Natural killer cell (primary cell): Measurements from ENCODE around the gene MICOS13. TPM values are rescaled to one million over a fixed set of nuclear protein-coding genes. Genes with fewer than 3 reads are reported as not detected.

Source experiments
- ATAC-seq, 3 donors: fragments of 150-1000 bp in 2 of 3; fragments of 200-7000 bp in 1 of 3; cut with Tn5 transposase; 1 replicate in 1 of 3; 2 replicates in 2 of 3; pipeline ENCODE4 v1.10.0; 2021; ENCODE audit warnings: mild to moderate bottlenecking in 2 of 3, moderate library complexity in 2 of 3
- DNase-seq, 2 donors: peaks; one replicate each; pipeline versions ENCODE4 v3.0.0 to v3.0.0-alpha.2; 2013 to 2021; ENCODE audit warnings: mixed read lengths in 1 of 2
- H3K27ac ChIP-seq: one replicate; pipeline ENCODE4 v1.5.1; 2013; ENCODE audit warnings: mild to moderate bottlenecking, low read length
- H3K27me3 ChIP-seq: one replicate; pipeline ENCODE4 v1.6.1; 2013; ENCODE audit warnings: low read length; ENCODE audit not compliant: control insufficient read depth, insufficient read depth
- H3K36me3 ChIP-seq: one replicate; pipeline ENCODE4 v1.6.1; 2013; ENCODE audit warnings: low read length; ENCODE audit not compliant: control insufficient read depth, insufficient read depth
- H3K4me1 ChIP-seq: one replicate; pipeline ENCODE4 v1.6.1; 2013; ENCODE audit warnings: low read length; ENCODE audit not compliant: control insufficient read depth, insufficient read depth
- H3K4me3 ChIP-seq: one replicate; pipeline ENCODE4 v1.5.1; 2013; ENCODE audit warnings: low read length
- H3K9me3 ChIP-seq: one replicate; pipeline ENCODE4 v1.6.1; 2013; ENCODE audit warnings: low read length; ENCODE audit not compliant: control insufficient read depth, insufficient read depth
- H3K27ac Mint-ChIP-seq, 2 donors: one replicate each; pipeline ENCODE4 v1.8.0; 2022; ENCODE audit warnings: mild to moderate bottlenecking in 2 of 2, mixed read lengths in 2 of 2, moderate library complexity in 1 of 2
- H3K27me3 Mint-ChIP-seq, 2 donors: one replicate each; pipeline ENCODE4 v1.8.0; 2022; ENCODE audit warnings: low read depth in 2 of 2, mixed read lengths in 2 of 2
- H3K36me3 Mint-ChIP-seq: one replicate; pipeline ENCODE4 v1.8.0; 2022; ENCODE audit warnings: mixed read lengths
- H3K4me1 Mint-ChIP-seq, 2 donors: one replicate each; pipeline ENCODE4 v1.8.0; 2022; ENCODE audit warnings: mixed read lengths in 2 of 2
- H3K4me3 Mint-ChIP-seq: one replicate; pipeline ENCODE4 v1.8.0; 2022; ENCODE audit warnings: mild to moderate bottlenecking, moderate library complexity, mixed read lengths
- H3K9me3 Mint-ChIP-seq, 2 donors: one replicate each; pipeline ENCODE4 v1.8.0; 2022; ENCODE audit warnings: mixed read lengths in 2 of 2
- WGBS: methylation state at CpG from one replicate; pipeline ENCODE4 v1.1.7; 2013; ENCODE audit warnings: missing lambda C conversion rate; ENCODE audit not compliant: insufficient coverage; 5-methylcytosine and 5-hydroxymethylcytosine counted together
- intact Hi-C: fragments of 100-400 bp; cut with micrococcal nuclease; formaldehyde crosslinking; loops from one replicate; pipeline ENCODE4 v1.14.2; 2022
- total RNA-seq, 4 donors: library from RNA; stranded (reverse); fragments of 120-200 nt in 1 of 4; gene quantifications; one replicate each; pipeline versions ENCODE4 v1.2.3 to v1.2.4, GENCODE V29; 2013 to 2022
- TF ChIP-seq, protein P1 (sequence below): fragments of 200-600 bp; IDR thresholded peaks from one replicate; pipeline ENCODE4 v1.8.0; 2022; ENCODE audit warnings: antibody characterized with exemption

MICOS13 gene
- total RNA-seq, 3 donors from 2014 or later (not counting 1 experiment from before 2014, with no cell fraction given), result 17.7 to 27.7 (median 25.1) TPM

DNA sequence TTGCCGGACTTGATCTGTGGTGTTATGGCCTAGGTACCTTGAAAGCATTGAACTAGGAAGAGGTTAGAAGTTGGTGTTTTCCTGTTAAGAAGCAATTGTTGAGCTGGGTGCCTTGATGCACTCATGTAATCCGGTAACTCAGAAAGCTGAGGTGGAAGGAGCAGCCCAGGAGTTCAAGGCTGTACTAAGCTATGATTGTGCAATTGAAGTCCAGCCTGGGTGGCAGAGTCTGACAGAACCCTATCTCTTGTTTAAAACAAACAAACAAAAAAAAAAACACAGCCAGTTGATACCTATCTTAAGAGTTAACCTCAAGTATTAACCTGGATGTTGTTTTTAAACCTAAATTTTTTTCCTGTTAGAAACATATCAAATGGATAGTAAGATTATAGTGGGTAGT is 38.1 kb downstream of the MICOS13 start:
- Mint-ChIP-seq H3K9me3 (no peaks in the 10 kb centered on the region), H3K4me1 (peaks cover 47 to 52% of the 10 kb centered on the region in 2 donors), H3K4me3 (no peak overlapping the region), H3K36me3 (peaks cover 39% of the 10 kb centered on the region), H3K27ac (peak overlapping the region in 1 of 2 donors; percentile 25), H3K27me3 (no peaks in the 10 kb centered on the region)
- ATAC-seq (no peak), DNase-seq (no peak)
- Histone ChIP-seq H3K9me3 (no peaks in the 10 kb centered on the region), H3K27ac (no peak overlapping the region), H3K4me1 (no peaks in the 10 kb centered on the region), H3K4me3 (no peak overlapping the region), H3K27me3 (no peaks in the 10 kb centered on the region), H3K36me3 (peaks cover 51% of the 10 kb centered on the region)
- TF ChIP-seq, protein P1, sequence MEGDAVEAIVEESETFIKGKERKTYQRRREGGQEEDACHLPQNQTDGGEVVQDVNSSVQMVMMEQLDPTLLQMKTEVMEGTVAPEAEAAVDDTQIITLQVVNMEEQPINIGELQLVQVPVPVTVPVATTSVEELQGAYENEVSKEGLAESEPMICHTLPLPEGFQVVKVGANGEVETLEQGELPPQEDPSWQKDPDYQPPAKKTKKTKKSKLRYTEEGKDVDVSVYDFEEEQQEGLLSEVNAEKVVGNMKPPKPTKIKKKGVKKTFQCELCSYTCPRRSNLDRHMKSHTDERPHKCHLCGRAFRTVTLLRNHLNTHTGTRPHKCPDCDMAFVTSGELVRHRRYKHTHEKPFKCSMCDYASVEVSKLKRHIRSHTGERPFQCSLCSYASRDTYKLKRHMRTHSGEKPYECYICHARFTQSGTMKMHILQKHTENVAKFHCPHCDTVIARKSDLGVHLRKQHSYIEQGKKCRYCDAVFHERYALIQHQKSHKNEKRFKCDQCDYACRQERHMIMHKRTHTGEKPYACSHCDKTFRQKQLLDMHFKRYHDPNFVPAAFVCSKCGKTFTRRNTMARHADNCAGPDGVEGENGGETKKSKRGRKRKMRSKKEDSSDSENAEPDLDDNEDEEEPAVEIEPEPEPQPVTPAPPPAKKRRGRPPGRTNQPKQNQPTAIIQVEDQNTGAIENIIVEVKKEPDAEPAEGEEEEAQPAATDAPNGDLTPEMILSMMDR, result no peak
- WGBS, result 96% methylated on average over 2 of the region's 2 CpGs
- intact Hi-C loops, result no loop called here

DNA sequence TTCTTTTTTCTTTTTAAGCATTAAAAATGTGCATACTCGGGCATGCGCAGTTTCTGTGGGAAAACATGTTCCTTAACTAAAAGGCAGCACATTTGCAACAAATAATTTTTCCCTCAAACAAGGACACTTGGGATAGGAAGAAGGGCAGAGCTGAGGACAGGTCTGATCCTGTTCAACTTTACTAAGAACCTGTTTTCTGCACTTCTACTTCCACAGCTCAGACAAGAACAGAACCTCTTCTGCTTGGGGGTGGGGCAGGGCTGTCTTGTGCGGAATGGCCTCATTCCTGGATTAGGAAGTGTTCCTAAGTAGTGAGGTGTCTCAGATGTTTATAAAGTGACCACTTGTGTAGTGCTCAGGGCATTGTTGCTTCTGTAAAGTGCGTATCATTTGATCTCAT is 39.1 kb downstream of the MICOS13 start:
- Mint-ChIP-seq H3K4me3 (no peak overlapping the region), H3K27ac (peak overlapping the region; percentile 25 to 26), H3K27me3 (no peaks in the 10 kb centered on the region), H3K36me3 (peaks cover 31% of the 10 kb centered on the region), H3K4me1 (peaks cover 36 to 43% of the 10 kb centered on the region in 2 donors), H3K9me3 (no peaks in the 10 kb centered on the region)
- ATAC-seq, result no peak
- no peak for DNase-seq
- peaks cover 41% of the 10 kb centered on the region for H3K36me3 ChIP-seq
- H3K4me1 ChIP-seq, result no peaks in the 10 kb centered on the region
- TF ChIP-seq, protein P1, result no peak
- H3K9me3 ChIP-seq, result no peaks in the 10 kb centered on the region
- intact Hi-C loops, result no loop called here
- 98% methylated on average over 4 of the region's 4 CpGs for WGBS
- H3K27me3 ChIP-seq, result no peaks in the 10 kb centered on the region
- H3K4me3 ChIP-seq, result no peak overlapping the region
- no peak overlapping the region for H3K27ac ChIP-seq

DNA sequence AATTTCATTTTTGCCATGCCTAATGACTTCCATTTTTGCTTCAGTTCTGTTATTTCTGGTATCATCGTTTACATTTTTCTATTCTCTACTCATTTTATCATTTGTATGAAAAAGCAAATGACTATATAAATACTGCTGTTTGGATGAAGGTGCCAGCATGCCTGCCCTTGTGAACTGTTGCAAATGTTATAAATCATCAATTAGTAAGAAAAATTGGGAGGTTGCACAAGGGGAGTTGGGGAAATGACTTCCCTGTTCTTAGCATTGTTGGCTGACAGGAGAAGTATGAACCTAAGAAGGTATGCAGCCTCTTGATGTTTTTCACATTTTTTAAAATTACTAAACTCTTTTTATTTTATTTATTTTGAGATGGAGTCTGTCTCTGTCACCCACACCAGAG is 42.3 kb downstream of the MICOS13 start:
- intact Hi-C loops, result no loop called here
- H3K27me3 ChIP-seq, result no peaks in the 10 kb centered on the region
- WGBS, result no CpG with 5 or more reads among the region's 1 CpG
- H3K4me1 Mint-ChIP-seq, result peaks cover 40 to 42% of the 10 kb centered on the region in 2 donors
- no peaks in the 10 kb centered on the region for H3K27me3 Mint-ChIP-seq
- H3K36me3 ChIP-seq, result peaks cover 19% of the 10 kb centered on the region
- H3K4me3 ChIP-seq, result no peak overlapping the region
- H3K4me1 ChIP-seq, result no peaks in the 10 kb centered on the region
- H3K9me3 Mint-ChIP-seq, result no peaks in the 10 kb centered on the region
- H3K4me3 Mint-ChIP-seq, result no peak overlapping the region
- TF ChIP-seq, protein P1, result no peak
- H3K27ac ChIP-seq, result no peak overlapping the region
- no peak overlapping the region for H3K27ac Mint-ChIP-seq
- ATAC-seq (no peak), DNase-seq (no peak)
- peaks cover 7% of the 10 kb centered on the region for H3K36me3 Mint-ChIP-seq
- H3K9me3 ChIP-seq, result no peaks in the 10 kb centered on the region

DNA sequence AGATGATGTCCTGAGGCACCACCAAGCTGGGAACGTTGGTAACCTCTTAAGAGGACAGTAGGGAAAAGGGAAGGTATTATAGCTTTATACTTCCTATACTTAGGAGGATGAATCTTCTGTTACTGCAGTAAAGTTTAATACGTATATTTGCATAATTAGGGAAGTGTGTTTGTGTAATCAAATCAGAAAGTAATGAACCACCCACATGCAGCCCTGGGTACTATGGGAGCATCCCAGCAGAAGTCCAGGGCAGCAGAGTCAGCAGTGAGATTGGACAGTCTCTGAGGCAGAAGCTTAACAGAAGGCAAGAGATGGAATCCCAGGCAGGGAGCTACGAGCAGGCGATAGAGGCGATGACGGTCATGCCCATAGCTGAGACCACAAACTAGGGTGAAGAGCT is 44.9 kb downstream of the MICOS13 start:
- H3K27ac ChIP-seq, result no peak overlapping the region
- no peak overlapping the region for H3K4me3 ChIP-seq
- TF ChIP-seq, protein P1, result no peak
- intact Hi-C loops, result no loop called here
- no peak overlapping the region for H3K4me3 Mint-ChIP-seq
- peaks cover 7% of the 10 kb centered on the region for H3K36me3 Mint-ChIP-seq
- WGBS, result 74% methylated on average over 4 of the region's 6 CpGs
- no peak for ATAC-seq
- no peaks in the 10 kb centered on the region for H3K27me3 Mint-ChIP-seq
- peaks cover 49 to 55% of the 10 kb centered on the region in 2 donors for H3K4me1 Mint-ChIP-seq
- H3K9me3 ChIP-seq, result no peaks in the 10 kb centered on the region
- H3K36me3 ChIP-seq, result peaks cover 5% of the 10 kb centered on the region
- no peaks in the 10 kb centered on the region for H3K9me3 Mint-ChIP-seq
- no peak for DNase-seq
- peak overlapping the region; percentile 36 to 53 for H3K27ac Mint-ChIP-seq
- no peaks in the 10 kb centered on the region for H3K27me3 ChIP-seq
- H3K4me1 ChIP-seq, result peaks cover under 1% of the 10 kb centered on the region
